Iris pigment epithelial cell (primary cell): ENCODE measurements around the gene TRAPPC10.

ENCODE experiments used
- DNase-seq: peaks from one replicate; pipeline ENCODE4 v3.0.0-alpha.2; 2011; ENCODE audit warnings: low read depth

The TRAPPC10 gene

GRCh38 chr21:44029460-44030087, 17.5 kb downstream of the TRAPPC10 start:
- DNase-seq, result no peak

GRCh38 chr21:44035244-44035643, 23.1 kb downstream of the TRAPPC10 start:
- DNase-seq, result no peak

GRCh38 chr21:44038063-44038462, 26.0 kb downstream of the TRAPPC10 start:
- no peak for DNase-seq

DNA sequence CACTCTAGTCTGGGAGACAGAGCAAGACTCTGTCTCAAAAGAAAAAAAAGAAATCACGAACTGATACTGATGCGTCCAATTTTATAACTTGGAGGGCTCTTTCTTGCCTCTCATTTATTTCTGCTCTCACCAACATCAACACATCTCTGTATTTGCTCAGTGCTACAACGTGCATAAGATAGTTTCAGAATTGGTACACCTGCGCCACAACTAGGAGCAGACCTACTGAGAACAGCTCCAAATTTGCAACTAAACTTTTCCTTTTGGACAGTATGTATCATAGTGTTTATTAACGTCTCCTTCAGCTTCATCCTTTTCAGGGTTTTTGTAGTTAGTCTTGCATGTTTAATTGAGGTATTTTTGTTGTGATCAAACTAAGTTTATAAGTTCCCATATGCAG, 27.7 kb downstream of the TRAPPC10 start:
- no peak for DNase-seq

DNA sequence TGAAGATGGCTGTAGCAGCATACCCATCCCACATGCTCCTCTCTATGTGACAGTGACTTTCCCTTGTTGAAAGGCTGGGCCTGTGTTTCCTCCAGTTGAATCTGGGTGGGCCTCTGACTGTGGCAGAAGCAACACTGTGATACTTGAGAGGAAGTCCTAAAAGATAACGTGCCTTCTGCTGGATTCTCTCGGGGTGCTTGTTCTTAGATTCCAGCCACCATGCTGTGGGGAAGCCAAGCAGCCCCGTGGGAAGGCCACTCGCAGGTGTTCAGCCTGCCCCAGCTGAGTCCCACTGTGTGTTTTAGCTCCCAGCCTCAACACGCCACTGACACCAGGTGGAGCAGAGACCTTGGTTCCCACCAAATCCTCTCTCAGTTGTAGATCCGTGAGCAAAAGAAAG, 31.5 kb downstream of the TRAPPC10 start:
- no peak for DNase-seq

DNA sequence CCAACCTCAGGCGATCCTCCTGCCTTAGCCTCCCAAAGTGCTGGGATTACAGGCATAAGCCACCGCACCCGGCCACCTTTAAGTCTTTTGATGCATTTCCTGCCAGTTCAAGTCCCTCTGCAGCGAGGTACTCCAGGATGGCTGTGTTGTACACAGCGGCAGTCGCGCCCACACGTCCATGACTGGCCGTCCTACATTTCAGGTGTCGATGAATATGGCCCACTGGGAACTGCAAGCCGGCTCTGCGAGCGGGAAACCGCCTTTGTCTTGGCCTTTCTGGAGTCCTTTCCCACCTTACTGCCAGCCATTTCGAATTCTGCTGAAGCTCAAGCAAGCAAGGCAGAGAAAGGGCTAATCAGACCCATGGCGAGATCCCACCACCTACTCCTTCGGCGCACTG, 34.6 kb downstream of the TRAPPC10 start:
- no peak for DNase-seq

GRCh38 chr21:44047996-44048560, 36.0 kb downstream of the TRAPPC10 start:
- DNase-seq, result no peak

DNA sequence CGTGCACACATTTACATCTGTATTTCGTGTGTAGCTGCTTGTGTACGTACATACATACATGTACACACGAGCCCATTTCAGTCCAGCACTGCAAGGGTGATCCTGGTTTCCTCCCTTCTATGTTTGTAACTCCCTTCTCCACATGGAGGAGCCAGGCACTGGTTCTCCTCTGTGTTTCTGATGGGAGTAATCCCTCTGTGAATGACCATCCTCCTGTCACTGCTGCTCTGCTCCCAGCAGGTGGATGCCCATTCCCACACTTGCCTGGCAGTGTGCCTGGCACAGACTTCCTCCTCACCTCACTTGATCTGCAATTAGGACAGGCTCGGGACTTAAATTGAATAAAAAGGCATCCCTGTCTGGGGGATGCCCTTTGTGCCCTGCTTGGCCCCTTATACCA, 37.1 kb downstream of the TRAPPC10 start:
- DNase-seq, result no peak

- DNase-seq, result no peak
These were observed 37.5 kb downstream of the TRAPPC10 start for GRCh38 chr21:44049606-44050005.

DNA sequence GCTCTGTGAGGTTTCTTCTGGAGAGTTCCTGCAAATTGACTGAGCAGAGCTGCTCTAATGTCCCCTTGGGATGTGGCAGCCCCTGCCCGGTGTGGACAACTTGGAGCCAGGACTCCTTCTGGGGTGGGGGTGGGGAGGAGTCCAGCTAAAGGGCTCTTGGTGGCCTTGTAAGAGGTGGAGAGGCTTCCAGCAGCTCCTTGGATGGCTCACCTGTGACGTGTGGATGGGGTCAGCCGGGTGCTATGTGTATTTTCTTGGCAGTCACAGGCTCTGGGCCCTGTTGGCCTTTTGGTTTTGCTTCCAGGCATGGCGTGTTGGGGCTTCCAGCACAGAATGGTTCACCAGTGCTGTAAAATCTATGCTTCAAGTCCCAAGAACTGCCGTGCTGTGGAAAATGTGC, 38.2 kb downstream of the TRAPPC10 start:
- no peak for DNase-seq

DNA sequence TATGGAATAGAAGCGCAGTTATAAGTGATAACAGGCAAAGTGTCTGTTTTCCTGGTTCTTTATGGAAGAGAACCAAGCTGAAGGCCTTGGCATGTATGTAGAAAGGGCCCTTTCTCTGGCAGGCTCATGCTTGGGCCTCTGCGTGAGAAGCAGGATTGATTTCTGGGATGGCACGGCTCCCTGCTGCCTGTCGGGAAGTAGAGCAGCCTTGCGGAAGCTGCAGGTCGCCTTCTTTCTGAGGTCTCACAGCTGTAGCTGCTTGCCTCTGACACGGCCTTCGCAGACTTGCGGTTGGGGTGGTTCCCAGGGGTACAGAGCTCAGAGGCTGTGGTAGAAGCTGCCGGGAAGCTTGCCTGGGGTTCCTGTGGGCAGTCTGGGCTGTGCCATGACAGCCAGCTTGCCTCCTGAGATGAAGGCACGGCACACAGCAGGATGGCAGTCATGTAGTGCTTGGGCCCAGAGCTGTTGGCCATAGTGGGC, 39.4 kb downstream of the TRAPPC10 start:
- DNase-seq, result no peak

DNA sequence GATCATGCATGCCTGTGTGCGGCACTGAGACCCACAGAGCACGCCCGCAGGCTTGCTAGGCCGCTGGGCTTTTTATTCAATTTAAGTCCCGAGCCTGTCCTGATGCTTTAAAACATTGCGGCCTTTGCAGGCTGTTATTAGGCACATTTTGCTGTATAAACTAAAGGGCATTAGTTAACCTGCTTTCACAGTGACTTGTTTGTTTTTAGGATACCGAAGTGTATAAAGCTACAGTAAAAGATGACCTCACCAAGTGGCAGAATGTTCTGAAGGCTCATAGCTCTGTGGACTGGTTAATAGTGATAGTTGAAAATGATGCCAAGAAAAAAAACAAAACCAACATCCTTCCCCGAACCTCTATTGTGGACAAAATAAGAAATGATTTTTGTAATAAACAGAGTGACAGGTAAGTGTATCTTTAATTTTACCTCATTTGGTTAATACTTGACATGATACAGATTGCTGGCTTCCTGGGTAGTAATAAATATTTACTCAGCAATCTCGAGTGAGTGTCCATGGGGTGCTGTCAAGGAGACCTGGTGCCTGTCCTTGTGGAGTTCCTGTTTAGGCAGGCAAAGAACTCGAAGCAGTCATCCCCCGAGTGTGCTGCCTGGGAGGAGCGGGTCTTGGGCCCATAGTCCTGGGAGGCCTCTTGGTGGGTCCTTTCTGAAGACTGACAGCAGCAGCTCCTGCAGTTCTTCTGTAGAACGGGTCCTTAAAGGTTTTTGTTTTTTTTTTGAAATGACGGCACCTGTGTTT, 40.1 kb downstream of the TRAPPC10 start:
- DNase-seq, result peak; percentile 20

- no peak for DNase-seq
These were observed 40.7 kb downstream of the TRAPPC10 start for GRCh38 chr21:44052830-44053226.

- no peak for DNase-seq
These were observed 41.5 kb downstream of the TRAPPC10 start for GRCh38 chr21:44053567-44053966.

GRCh38 chr21:44054710-44055109, 42.6 kb downstream of the TRAPPC10 start:
- peak; percentile 78 for DNase-seq

GRCh38 chr21:44057055-44057454, 44.9 kb downstream of the TRAPPC10 start:
- DNase-seq, result no peak

DNA sequence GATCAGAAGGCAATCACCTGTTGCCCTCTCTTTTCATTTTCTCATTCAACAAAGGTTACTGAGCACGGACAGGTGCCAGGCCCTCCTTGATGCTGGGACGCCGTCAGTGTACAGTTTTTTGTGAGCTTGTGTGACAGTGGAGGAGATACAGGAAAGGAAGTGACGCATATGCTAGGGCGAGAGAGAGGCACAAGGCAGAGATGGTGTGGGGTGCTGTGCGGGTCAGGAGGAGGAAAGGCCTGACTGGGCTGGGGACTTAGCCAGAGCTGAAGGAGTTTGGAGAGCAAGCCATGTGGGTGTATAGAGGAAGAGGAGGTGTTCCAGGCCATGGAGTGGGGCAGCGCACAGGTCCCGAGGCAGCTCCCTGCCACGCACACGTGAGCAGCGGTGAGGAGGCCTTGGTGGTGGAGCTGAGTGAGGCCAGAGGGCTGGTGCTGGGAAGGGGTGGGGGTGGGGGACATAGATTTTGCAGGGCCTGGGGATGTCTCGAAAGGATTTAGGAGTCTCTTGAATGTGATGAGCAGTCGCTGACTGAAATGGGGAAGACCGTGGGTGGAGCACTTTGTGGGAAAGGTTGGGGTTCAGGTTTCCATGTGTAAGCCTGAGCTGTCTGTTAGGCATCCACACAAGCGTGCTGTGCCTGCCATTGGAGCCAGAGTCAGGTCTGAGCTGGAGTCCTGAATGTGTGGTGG, 46.0 kb downstream of the TRAPPC10 start:
- DNase-seq, result peak; percentile 30

DNA sequence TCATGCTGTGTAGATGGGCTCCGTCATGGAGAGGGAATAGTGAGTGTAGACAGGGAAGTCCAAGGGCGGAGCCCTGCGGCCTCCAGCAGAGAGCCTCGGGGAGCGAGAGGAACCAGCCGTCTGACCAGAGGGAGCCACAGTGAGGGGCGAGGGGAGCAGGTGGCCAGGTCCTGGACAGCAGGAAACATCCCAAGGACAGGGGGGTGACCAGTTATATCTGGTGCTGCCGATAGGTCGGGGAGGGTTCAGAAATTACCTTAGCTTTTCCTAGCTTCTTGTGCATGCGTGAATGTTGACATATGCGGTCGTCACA, 46.5 kb downstream of the TRAPPC10 start:
- no peak for DNase-seq

- DNase-seq, result no peak
These were observed 46.9 kb downstream of the TRAPPC10 start for GRCh38 chr21:44058981-44059380.

DNA sequence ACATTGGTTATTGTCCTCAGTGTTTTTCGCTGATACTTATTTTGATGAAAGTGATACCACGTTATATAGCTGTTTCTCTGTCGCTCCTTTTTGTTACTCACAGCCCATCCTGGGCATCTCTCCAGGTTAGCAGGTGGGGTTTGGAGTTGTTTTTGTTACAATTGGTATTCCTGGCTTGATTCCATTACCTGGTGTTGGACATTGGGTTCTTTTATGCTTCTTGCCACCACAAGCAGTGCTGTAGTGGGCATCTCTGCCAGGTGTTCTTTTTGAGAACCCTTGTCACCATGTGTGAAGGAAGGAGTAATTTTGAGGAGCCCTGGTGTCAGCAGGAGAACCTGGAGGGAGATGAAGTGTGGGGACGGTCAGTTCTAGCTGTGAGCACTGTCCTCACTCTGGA, 47.6 kb downstream of the TRAPPC10 start:
- DNase-seq, result no peak

- DNase-seq, result no peak
These were observed 50.3 kb downstream of the TRAPPC10 start for GRCh38 chr21:44062380-44062779.

DNA sequence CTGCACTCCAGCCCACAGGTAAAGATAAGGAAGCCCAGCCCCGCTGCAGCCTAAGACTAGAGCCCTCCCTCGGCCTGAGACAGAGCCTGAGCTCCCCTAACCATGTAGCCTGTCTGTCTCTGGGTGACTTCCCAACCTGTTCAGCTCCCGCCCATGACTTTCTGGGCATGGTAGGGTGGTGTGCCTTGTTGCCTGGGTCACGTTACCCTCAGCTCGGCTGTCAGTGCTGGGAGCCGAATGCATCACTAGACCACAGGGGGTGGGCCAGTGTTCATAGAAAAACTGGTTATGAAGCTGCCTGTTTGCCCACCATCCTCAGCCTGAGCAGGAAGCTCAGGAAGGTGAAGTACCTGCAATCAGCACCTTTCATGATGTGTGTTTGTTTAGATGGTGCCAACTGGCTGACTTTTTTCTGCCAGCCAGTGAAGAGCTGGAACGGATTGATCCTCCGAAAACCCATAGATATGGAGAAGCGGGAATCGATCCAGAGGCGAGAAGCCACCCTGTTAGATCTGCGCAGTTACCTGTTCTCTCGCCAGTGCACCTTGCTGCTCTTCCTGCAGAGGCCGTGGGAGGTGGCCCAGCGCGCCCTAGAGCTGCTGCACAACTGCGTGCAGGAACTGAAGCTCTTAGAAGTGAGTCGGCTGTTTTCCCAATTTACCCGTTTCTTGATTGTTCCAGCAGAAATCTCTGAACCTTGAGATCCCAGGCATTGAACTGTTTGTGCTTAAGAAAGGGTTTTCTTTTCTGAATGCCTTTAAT, 51.2 kb downstream of the TRAPPC10 start:
- DNase-seq, result no peak
